H1 (cell line): ENCODE results near the gene SLC3A2. TPM values are rescaled to one million over a fixed set of nuclear protein-coding genes. Genes with fewer than 3 reads are reported as not detected.

Experiments
- CTCF ChIA-PET: fragments of 300-600 bp; sonication (Branson Sonifier 250); formaldehyde crosslinking; loops from one replicate; lab custom pipeline; 2021; ENCODE audit not compliant: partially characterized antibody; lab: Charles Lee
- POLR2A ChIA-PET: fragments of 300-600 bp; sonication (Branson Sonifier 250); formaldehyde crosslinking; loops from one replicate; lab custom pipeline; 2021; ENCODE audit warnings: inconsistent platforms; ENCODE audit not compliant: partially characterized antibody; lab: Charles Lee
- DNase-seq, 2 experiments: peaks; one replicate each; pipeline versions ENCODE4 v3.0.0 to v3.0.0-alpha.2; 2010 to 2022; ENCODE audit warnings: low spot score in 2 of 2, low read depth in 1 of 2, mixed read lengths in 1 of 2
- FAIRE-seq: peaks from 2 replicates; lab custom pipeline; 2011; peaks lifted over from hg19 to GRCh38; lab: Jason Lieb, UNC
- H2AFZ ChIP-seq: 2 replicates; pipeline ENCODE4 v1.8.1; 2012; ENCODE audit warnings: low read length, inconsistent platforms
- H2AK5ac ChIP-seq: 2 replicates; pipeline ENCODE4 v1.6.1; 2013; ENCODE audit warnings: low read depth, low read length
- H2BK120ac ChIP-seq: replicated peaks from 2 replicates; pipeline ENCODE3; 2013; ENCODE audit warnings: low read depth, low read length, inconsistent platforms
- H2BK12ac ChIP-seq: 2 replicates; pipeline ENCODE4 v1.6.1; 2013; ENCODE audit warnings: low read depth, low read length
- H2BK15ac ChIP-seq: 2 replicates; pipeline ENCODE4 v1.6.1; 2013; ENCODE audit warnings: low read length
- H2BK20ac ChIP-seq: 2 replicates; pipeline ENCODE4 v1.6.1; 2013; ENCODE audit warnings: low read length
- H2BK5ac ChIP-seq: 2 replicates; pipeline ENCODE4 v1.6.1; 2013; ENCODE audit warnings: low read depth, low read length
- H3K14ac ChIP-seq: 2 replicates; pipeline ENCODE4 v1.6.1; 2013; ENCODE audit warnings: inconsistent platforms; ENCODE audit not compliant: insufficient read length
- H3K18ac ChIP-seq: 2 replicates; pipeline ENCODE4 v1.6.1; 2013; ENCODE audit warnings: low read length; ENCODE audit errors: extremely low read depth
- H3K23ac ChIP-seq: 2 replicates; pipeline ENCODE4 v1.6.1; 2013; ENCODE audit warnings: inconsistent platforms; ENCODE audit not compliant: insufficient read length
- H3K23me2 ChIP-seq: 2 replicates; pipeline ENCODE4 v1.6.1; 2013; ENCODE audit warnings: low read depth, low read length
- H3K27ac ChIP-seq: 2 replicates; pipeline ENCODE4 v1.6.1; 2011; ENCODE audit warnings: low read depth, low read length, inconsistent platforms
- H3K27me3 ChIP-seq, 4 experiments: replicated peaks in 1 of 4; 1 replicate in 1 of 4; 2 replicates in 3 of 4; pipeline versions ENCODE4 v1.6.1 to v1.8.1; 2011 to 2013; ENCODE audit warnings: low read length in 3 of 4, mild to moderate bottlenecking in 3 of 4, inconsistent platforms in 2 of 4, mixed read lengths in 2 of 4, moderate library complexity in 1 of 4; ENCODE audit not compliant: control insufficient read depth in 3 of 4, insufficient read depth in 3 of 4; ENCODE audit errors: extremely low read depth in 1 of 4
- H3K36me3 ChIP-seq, 4 experiments: 2 replicates each; pipeline versions ENCODE4 v1.6.1 to v1.8.1; 2011 to 2013; ENCODE audit warnings: mild to moderate bottlenecking in 4 of 4, low read length in 3 of 4, moderate library complexity in 2 of 4, control low read depth in 1 of 4, inconsistent platforms in 1 of 4; ENCODE audit not compliant: insufficient read depth in 4 of 4, control insufficient read depth in 2 of 4
- H3K4ac ChIP-seq: replicated peaks from 2 replicates; pipeline ENCODE3; 2013; ENCODE audit warnings: low read length, low read depth, mixed read lengths, inconsistent platforms; ENCODE audit not compliant: insufficient read length
- H3K4me1 ChIP-seq, 4 experiments: replicated peaks in 1 of 4; 1 replicate in 1 of 4; 2 replicates in 3 of 4; pipeline versions ENCODE4 v1.6.1 to v1.8.1; 2011 to 2013; ENCODE audit warnings: low read length in 3 of 4, inconsistent platforms in 2 of 4, mixed read lengths in 1 of 4; ENCODE audit not compliant: insufficient read depth in 4 of 4, control insufficient read depth in 3 of 4
- H3K4me2 ChIP-seq, 2 experiments: 2 replicates each; pipeline versions ENCODE4 v1.6.1 to v1.8.1; 2011 to 2013; ENCODE audit warnings: low read depth in 2 of 2, low read length in 2 of 2, control low read depth in 1 of 2, inconsistent platforms in 1 of 2, mild to moderate bottlenecking in 1 of 2; ENCODE audit not compliant: insufficient read depth in 1 of 2
- H3K4me3 ChIP-seq, 4 experiments: fragments of 200-600, 300-600 bp in 1 of 4; sonication (generic), shearing (Covaris generic), sonication (Bioruptor Twin) in 1 of 4; 2 replicates each; pipeline versions ENCODE4 v1.5.1 to v1.8.1; 2011 to 2016; ENCODE audit warnings: low read length in 4 of 4, low read depth in 3 of 4, control low read depth in 2 of 4, inconsistent platforms in 2 of 4, mild to moderate bottlenecking in 2 of 4, mixed read lengths in 1 of 4, moderate library complexity in 1 of 4; ENCODE audit not compliant: insufficient read depth in 2 of 4; ENCODE audit errors: extremely low read depth in 1 of 4
- H3K56ac ChIP-seq: replicated peaks from 2 replicates; pipeline ENCODE3; 2013; ENCODE audit warnings: low read depth, mild to moderate bottlenecking, mixed read lengths, low read length, inconsistent platforms; ENCODE audit not compliant: insufficient read length
- H3K79me1 ChIP-seq: 2 replicates; pipeline ENCODE4 v1.6.1; 2013; ENCODE audit warnings: low read depth, low read length, control low read depth
- H3K79me2 ChIP-seq, 2 experiments: 2 replicates each; pipeline versions ENCODE4 v1.6.1 to v1.8.1; 2012 to 2013; ENCODE audit warnings: low read length in 2 of 2, mild to moderate bottlenecking in 2 of 2, inconsistent platforms in 1 of 2; ENCODE audit not compliant: insufficient read depth in 2 of 2, control insufficient read depth in 1 of 2
- H3K9ac ChIP-seq, 4 experiments: replicated peaks in 1 of 4; 1 replicate in 1 of 4; 2 replicates in 3 of 4; pipeline versions ENCODE4 v1.6.1 to v1.8.1; 2011 to 2013; ENCODE audit warnings: low read depth in 3 of 4, low read length in 3 of 4, control low read depth in 2 of 4, mild to moderate bottlenecking in 2 of 4, moderate library complexity in 2 of 4, inconsistent platforms in 1 of 4; ENCODE audit errors: extremely low read depth in 1 of 4
- H3K9me3 ChIP-seq, 2 experiments: 2 replicates each; pipeline versions ENCODE4 v1.6.1 to v1.8.1; 2012 to 2013; ENCODE audit warnings: mild to moderate bottlenecking in 2 of 2, moderate library complexity in 2 of 2, control low read depth in 1 of 2, inconsistent platforms in 1 of 2, low read depth in 1 of 2, low read length in 1 of 2, mixed read lengths in 1 of 2; ENCODE audit not compliant: insufficient read depth in 2 of 2
- H4K20me1 ChIP-seq, 2 experiments: replicated peaks in 1 of 2; 2 replicates each; pipeline versions ENCODE3 to v1.8.1; 2011 to 2013; ENCODE audit warnings: inconsistent platforms in 2 of 2, low read length in 2 of 2, mild to moderate bottlenecking in 1 of 2; ENCODE audit not compliant: insufficient read depth in 2 of 2, control insufficient read depth in 1 of 2
- H4K5ac ChIP-seq: 2 replicates; pipeline ENCODE4 v1.6.1; 2013; ENCODE audit warnings: low read length, low read depth, mixed read lengths, inconsistent platforms; ENCODE audit not compliant: insufficient read length
- H4K8ac ChIP-seq: 2 replicates; pipeline ENCODE4 v1.8.0; 2013; ENCODE audit warnings: mild to moderate bottlenecking, moderate library complexity, low read length, inconsistent platforms; ENCODE audit not compliant: insufficient read depth; ENCODE audit errors: extremely low read depth
- H4K91ac ChIP-seq: replicated peaks from 2 replicates; pipeline ENCODE3; 2013; ENCODE audit warnings: low read length, mixed read lengths, inconsistent platforms; ENCODE audit not compliant: insufficient read length
- HDAC6 ChIP-seq: IDR thresholded peaks from one replicate; pipeline ENCODE4 v1.7.1; 2012; ENCODE audit warnings: low read depth, mild to moderate bottlenecking, inconsistent platforms, low read length, moderate library complexity
- KDM5A ChIP-seq: fragments of 200-600 bp; IDR thresholded peaks from 2 replicates; pipeline ENCODE4 v1.7.1; 2012; ENCODE audit warnings: mild to moderate bottlenecking, low read length, inconsistent platforms, mixed read lengths
- WGBS, 2 experiments: shearing (Covaris generic) in 1 of 2; methylation state at CpG; one replicate each; pipeline versions ENCODE4 v1.1.6 to v1.1.7; 2013 to 2015; ENCODE audit warnings: low lambda C conversion rate in 2 of 2, mixed read lengths in 2 of 2, inconsistent platforms in 1 of 2, low coverage in 1 of 2, missing lambda C conversion rate in 1 of 2; ENCODE audit not compliant: insufficient replicate concordance in 2 of 2, insufficient coverage in 1 of 2, insufficient read length in 1 of 2; ENCODE audit errors: extremely low coverage in 1 of 2, missing lambda C conversion rate in 1 of 2; 5-methylcytosine and 5-hydroxymethylcytosine counted together
- polyA plus RNA-seq, 7 experiments: library from polyadenylated mRNA; depleted of rRNA in 3 of 7; stranded (reverse) in 5 of 7; unstranded in 2 of 7; fragments of >200 nt in 5 of 7; fragments of 200-250 nt in 2 of 7; gene quantifications; 1 replicate in 5 of 7; 2 replicates in 1 of 7; 4 replicates in 1 of 7; pipeline versions ENCODE4 v1.2.1 to v1.2.3, GENCODE V29; 2011 to 2013; ENCODE audit warnings: missing spikeins in 2 of 7, mixed read lengths in 2 of 7
- total RNA-seq: library from RNA; stranded (reverse); fragmentation: NEBNext Ultra II Directional; extraction: Animal tissue kit (Norgen Biotek cat#: 25700); gene quantifications from 2 replicates; pipeline ENCODE4 v1.2.1, GENCODE V29; 2021

SLC3A2 gene
- total and polyA plus RNA-seq, 2 of the 8 experiments (the other 6 are each of a cell fraction or from before 2014, with no cell fraction given): 410 to 435 TPM

DNA sequence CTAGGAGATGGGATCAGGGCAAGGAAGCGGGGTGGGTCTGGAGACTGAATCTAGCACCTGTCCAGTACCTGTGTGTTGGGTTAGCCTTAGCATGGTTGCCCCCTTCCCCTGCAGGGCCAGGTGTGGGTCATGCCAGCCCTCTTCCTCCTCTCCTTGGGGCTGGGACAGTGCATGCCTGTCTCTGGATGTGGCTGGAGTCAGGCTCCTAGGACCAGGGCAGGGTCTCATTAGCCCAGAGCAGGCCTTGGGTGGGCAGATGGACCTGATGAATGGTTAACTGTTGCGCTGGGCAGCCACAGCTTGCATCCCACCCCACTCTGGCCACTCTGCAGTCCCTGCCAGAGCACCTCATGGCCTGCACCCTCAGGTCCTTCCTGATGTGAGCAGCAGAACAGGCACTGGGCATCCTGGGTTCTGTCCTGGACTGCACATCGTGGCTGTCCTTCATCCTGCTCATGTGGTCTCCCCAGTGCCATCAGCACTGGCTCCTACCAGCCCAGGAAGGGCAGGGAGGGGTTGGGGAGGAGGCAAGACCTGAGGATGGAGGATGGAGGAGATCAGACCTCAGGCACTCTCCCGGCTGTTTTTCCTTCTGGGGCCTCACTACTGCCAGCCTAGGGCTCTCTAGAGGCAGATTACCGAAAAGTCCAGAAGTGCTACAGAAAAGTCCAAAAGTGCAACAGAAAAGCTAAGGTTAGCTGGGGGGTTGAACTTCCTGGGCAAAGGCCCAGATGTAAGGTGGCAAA is 53.2 kb downstream of the SLC3A2 start:
- no peak overlapping the region; the same call in 1 of the 2 replicates for H2BK20ac ChIP-seq
- H2AFZ ChIP-seq: no peak overlapping the region
- H3K9ac ChIP-seq: no peak overlapping the region; a peak in 1 of 7 replicates
- H4K8ac ChIP-seq: no peak overlapping the region
- H3K27ac ChIP-seq: no peak overlapping the region
- peaks cover 2% of the 10 kb centered on the region; the same call in 1 of the 2 replicates for H3K23me2 ChIP-seq
- TF ChIP-seq KDM5A: no peak
- TF ChIP-seq HDAC6: no peak
- TF ChIP-seq, all 59 proteins: peak for 0
- CTCF ChIA-PET: interaction anchor here (1.2 to 4.5 kb wide), 2 partner anchors 41 to 87 kb away, joined by 3 to 10 read pairs; no protein-coding TSS in a partner anchor
- FAIRE-seq (no peak), DNase-seq (no peak)
- no peaks in the 10 kb centered on the region for H3K9me3 ChIP-seq
- no peak overlapping the region for H3K14ac ChIP-seq
- H2BK15ac ChIP-seq: peak overlapping the region; percentile 78; the same call in 1 of the 2 replicates
- no peak overlapping the region for H3K4me2 ChIP-seq
- peak overlapping the region; percentile 2 for H4K91ac ChIP-seq
- H3K27me3 ChIP-seq: peaks cover 0 to 5% (median 2%) of the 10 kb centered on the region in 4 experiments; a peak in 3 of 7 replicates
- no peak overlapping the region for H3K23ac ChIP-seq
- POLR2A ChIA-PET: no interaction called here
- peaks cover 0 to 2% of the 10 kb centered on the region in 2 experiments for H4K20me1 ChIP-seq
- WGBS, 2 experiments: 85% methylated on average over 5 of the region's 5 CpGs; no CpG with 5 or more reads in 1 of the 2 experiments
- no peaks in the 10 kb centered on the region for H3K36me3 ChIP-seq
- 0 out of 2 replicates have a peak overlapping the region, but pooled peaks have one; percentile 5 for H2BK12ac ChIP-seq
- H2BK120ac ChIP-seq: no peak overlapping the region
- no peak overlapping the region for H3K4ac ChIP-seq
- no peaks in the 10 kb centered on the region for H3K79me2 ChIP-seq
- no peak overlapping the region; the same call in 1 of the 2 replicates for H3K18ac ChIP-seq
- no peak overlapping the region for H2BK5ac ChIP-seq
- peaks cover 0 to 1% (median 0%) of the 10 kb centered on the region in 4 experiments; a peak in 3 of 7 replicates for H3K4me1 ChIP-seq
- H2AK5ac ChIP-seq: no peak overlapping the region
- no peak overlapping the region for H3K56ac ChIP-seq
- H3K4me3 ChIP-seq: no peak overlapping the region
- no peak overlapping the region for H4K5ac ChIP-seq
- no peaks in the 10 kb centered on the region for H3K79me1 ChIP-seq
